T1000 (cell line): Measurements from ENCODE around the gene FFAR3.
"Not testable (repeated sequence)": the region's sequence is repeated elsewhere in the genome, so short reads cannot be mapped to it uniquely, and the experiment has no call there.

Experiments
- DNase-seq: peaks from one replicate; lab custom pipeline; 2025; ENCODE audit warnings: mixed read lengths; lab: John Stamatoyannopoulos, UW

FFAR3 gene

DNA sequence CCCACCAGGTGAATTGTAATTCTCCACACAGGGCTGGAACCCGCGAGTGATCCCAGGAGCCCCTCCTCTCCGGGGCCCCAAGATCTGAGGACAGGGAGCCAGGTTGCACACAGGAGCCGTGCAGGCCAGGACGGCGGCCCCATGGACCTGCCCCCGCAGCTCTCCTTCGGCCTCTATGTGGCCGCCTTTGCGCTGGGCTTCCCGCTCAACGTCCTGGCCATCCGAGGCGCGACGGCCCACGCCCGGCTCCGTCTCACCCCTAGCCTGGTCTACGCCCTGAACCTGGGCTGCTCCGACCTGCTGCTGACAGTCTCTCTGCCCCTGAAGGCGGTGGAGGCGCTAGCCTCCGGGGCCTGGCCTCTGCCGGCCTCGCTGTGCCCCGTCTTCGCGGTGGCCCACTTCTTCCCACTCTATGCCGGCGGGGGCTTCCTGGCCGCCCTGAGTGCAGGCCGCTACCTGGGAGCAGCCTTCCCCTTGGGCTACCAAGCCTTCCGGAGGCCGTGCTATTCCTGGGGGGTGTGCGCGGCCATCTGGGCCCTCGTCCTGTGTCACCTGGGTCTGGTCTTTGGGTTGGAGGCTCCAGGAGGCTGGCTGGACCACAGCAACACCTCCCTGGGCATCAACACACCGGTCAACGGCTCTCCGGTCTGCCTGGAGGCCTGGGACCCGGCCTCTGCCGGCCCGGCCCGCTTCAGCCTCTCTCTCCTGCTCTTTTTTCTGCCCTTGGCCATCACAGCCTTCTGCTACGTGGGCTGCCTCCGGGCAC lies 6.7 kb upstream of the FFAR3 start:
- DNase-seq = no peak

DNA sequence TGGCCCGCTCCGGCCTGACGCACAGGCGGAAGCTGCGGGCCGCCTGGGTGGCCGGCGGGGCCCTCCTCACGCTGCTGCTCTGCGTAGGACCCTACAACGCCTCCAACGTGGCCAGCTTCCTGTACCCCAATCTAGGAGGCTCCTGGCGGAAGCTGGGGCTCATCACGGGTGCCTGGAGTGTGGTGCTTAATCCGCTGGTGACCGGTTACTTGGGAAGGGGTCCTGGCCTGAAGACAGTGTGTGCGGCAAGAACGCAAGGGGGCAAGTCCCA lies 6.1 kb upstream of the FFAR3 start:
- DNase-seq = no peak

DNA sequence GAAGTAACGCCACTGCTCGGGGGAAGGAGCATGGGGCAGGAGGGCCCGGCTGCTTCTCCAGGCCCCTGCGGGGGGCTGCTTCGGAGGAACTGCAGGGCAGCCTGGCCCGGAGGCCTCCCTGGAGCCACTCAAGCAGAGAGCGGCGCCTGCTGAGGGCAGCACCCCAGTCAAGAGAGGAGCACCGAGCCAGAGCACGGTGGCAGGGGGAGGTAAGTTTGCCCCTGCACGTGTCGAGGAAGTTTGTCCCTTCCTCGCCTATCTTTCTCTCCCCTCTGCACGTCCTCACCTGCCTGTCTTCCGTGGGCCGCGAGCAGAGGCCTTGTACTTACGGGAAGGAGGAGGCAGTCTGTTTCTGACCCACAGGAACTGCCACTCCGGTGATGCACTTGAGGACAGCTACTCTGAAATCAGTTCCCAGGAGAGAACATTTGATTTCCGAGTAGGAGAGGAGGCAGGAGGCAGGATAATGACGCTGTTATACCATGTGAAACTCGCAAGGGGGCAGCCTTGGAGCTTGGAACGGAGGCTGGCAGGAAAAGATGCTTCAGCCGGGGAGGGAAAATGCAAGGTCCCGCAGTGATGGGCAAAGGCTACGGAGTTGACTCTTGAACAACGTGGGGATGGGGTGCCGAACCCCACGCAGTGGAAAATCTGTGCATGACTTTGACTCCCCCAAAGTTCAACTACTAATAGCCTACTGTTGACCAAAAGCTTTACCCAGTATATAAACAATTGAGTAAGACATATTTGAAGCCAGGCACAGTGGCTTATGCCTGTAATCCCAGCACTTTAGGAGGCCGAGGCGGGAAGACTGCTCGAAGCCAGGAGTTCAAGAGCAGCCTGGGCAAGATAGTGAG lies 5.6 kb upstream of the FFAR3 start:
- DNase-seq = no peak

DNA sequence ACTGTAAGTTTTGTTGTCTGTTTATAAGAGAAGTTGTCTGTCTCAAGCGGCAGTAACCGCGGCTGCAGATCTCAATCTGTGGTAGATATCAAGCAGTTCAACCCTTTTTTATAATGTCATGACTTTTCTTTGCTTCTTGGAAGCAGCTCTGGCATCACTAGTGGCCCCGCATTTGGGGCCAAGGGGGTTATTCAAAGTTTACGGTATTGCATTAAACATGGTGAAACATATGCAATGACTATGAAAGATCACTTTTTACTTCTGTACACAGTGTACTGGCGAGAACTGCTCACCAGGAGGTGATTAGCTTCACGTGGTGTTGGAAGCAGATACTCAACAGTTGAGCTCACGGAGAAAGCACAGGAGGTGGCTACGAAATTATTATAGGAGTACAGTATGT lies 4.6 kb upstream of the FFAR3 start:
- no peak for DNase-seq

DNA sequence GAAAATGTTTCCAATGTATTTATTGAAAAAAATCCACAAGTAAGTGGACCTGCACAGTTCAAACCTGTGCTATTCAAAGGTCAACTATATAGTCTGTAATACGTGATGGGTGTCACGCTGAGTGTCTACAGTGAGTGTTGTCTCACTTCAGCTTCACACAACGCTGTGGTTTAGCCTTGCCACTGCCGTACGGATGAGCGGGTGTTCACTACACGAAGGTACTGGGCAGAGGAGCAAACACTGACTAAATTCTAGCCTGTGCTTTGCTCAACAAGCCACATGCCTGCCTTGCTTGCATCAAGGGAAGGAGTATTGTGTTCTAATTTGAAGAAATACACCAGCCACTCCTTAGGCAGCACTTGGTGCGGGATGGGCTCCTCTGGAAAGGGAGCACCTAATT lies 3.4 kb upstream of the FFAR3 start:
- DNase-seq = no peak

DNA sequence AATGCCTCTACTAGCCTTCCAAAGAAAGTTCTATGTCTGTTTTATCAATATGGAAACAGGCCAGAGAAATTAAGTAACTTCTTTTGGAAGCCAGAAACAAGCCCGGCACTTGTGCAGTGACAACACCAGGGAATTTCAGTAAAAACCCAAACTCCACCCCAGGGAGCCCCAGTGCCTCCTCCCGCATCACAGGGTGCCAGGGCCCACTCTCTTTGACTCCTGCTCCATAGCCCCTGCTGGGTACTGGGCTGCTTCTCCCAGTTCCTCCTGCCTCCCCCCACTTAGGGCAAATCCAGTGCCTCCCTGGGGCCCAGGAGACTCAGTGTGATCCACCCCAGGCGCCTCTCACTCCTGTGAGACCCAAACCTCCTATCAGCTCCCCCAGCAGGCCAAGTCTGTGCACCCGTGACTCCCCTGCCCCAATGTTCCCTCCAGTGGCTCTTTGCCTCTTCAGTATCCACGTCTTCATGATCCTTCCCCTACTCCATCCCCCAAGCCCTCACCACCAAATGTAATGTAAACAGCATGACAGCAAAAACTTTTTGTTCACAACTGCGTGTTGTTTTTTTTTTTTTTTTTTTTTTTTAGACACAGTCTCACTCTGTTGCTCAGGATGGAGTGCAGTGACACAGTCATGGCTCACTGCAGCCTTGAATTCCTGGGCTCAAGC lies 2.3 kb upstream of the FFAR3 start:
- DNase-seq = no peak

DNA sequence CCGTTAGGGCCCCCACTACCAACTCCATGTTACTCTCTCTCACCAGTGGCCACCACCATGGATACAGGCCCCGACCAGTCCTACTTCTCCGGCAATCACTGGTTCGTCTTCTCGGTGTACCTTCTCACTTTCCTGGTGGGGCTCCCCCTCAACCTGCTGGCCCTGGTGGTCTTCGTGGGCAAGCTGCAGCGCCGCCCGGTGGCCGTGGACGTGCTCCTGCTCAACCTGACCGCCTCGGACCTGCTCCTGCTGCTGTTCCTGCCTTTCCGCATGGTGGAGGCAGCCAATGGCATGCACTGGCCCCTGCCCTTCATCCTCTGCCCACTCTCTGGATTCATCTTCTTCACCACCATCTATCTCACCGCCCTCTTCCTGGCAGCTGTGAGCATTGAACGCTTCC lies 574 bp downstream of the FFAR3 start:
- not testable (repeated sequence) for DNase-seq

DNA sequence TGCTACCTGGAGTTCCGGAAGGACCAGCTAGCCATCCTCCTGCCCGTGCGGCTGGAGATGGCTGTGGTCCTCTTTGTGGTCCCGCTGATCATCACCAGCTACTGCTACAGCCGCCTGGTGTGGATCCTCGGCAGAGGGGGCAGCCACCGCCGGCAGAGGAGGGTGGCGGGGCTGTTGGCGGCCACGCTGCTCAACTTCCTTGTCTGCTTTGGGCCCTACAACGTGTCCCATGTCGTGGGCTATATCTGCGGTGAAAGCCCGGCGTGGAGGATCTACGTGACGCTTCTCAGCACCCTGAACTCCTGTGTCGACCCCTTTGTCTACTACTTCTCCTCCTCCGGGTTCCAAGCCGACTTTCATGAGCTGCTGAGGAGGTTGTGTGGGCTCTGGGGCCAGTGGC lies 1.1 kb downstream of the FFAR3 start:
- DNase-seq = not testable (repeated sequence)

DNA sequence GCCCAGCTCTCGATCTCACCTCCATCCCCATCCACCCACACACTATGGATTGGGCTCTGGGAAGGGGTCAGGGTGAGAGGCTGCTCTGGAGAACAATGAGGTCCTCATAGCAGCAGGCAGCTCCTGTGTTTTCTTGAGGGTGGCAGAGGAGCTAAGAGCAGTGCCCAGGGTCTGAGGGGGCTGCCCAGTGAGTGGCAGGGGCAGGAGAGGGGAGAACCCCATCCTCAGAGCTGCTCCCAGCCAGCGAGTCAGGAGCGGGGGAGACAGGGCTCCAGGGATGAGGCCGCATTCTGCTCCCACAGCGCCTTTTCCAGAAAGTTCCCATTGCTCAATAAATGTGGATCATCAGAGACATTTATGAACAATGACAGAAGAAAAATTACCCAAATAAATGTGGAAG lies 1.8 kb downstream of the FFAR3 start:
- not testable (repeated sequence) for DNase-seq

DNA sequence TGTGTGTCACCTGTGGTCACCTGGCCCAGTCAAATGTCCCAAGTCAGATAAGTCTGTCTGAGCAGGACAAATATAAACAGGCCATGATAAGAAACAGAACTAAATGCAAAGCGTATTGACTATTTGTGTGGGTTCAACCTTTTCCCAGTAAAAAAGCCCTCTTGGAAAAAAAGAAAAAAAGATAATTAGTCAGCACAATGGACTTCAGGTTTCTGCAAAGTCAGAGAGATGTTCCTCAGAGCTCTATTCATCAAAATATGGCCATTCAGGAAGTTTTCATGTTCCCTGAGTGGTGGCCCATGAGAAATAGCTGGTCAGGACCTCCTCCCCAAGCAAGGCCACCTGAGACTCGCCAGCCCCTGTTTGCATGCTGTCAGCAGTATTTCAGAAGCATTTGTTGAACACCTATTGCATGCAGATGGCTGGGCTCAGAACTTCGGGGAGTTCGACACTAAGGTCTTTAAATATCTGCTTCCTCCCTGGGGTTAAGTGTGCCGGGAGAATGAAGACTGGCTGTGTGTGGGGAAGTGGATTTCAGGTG lies 2.7 kb downstream of the FFAR3 start:
- no peak for DNase-seq

DNA sequence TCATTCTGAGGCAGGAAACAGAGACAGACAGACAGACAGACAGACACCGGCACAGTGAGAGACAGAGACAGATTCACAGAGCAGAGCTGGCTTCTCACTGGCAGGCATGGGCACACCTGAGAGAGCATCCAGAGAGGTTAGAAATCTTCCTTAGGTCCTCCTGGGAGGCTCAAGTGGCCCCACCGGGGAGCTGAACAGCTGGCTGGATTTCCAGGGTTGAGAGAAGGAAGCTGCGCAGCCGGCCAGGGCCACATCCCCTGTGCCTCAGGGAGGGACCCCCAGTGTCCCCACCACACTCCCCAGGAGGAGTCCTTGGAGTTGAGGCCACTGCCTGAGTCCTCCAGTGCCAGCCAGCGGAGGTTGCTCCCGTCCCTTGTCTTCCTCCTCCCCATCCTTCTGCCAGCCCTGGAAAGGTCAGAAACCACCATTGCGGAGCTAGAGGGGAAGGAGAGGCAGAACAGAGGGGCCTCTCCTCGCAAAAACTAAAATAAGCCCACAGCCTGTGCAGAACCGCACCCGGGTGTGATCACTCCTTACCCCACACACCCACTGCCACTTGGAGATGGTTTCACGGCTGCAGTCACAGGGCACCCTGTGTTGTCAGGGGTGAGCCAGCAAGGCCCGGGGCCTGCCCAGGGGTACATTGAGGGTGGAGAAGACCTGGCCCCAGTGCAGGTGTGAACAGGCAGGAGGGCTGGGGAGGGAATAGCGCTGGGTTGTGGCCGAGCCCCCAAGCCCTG lies 4.2 kb downstream of the FFAR3 start:
- no peak for DNase-seq

DNA sequence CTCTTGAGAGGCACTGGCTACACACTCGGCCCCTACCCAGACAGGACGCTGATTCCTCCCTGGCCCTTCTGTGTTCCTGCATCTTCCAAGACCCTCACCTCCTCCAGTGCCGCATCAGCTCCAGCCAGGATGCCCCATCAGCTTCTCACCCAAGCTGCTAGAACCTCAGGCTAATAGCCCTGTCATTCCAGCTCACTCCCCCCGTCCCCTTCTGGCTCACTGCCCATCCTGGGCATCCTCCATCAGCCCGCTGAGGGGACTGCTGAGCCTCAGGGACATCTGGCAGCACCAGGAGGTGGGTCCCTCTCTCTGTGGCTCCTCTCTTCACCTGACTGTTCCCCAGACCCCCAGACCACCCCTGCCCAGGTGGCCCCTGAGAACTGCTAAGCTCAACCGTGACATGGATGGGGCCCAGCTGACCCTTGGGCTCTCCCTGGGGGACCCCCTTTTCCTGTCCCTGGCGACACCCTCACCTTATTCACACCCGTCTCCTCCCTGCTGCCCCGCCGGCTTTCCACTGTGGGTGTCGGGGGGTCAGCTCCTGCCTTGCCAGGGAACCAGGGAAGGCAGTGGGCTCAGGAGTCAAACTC lies 4.8 kb downstream of the FFAR3 start:
- DNase-seq = no peak

DNA sequence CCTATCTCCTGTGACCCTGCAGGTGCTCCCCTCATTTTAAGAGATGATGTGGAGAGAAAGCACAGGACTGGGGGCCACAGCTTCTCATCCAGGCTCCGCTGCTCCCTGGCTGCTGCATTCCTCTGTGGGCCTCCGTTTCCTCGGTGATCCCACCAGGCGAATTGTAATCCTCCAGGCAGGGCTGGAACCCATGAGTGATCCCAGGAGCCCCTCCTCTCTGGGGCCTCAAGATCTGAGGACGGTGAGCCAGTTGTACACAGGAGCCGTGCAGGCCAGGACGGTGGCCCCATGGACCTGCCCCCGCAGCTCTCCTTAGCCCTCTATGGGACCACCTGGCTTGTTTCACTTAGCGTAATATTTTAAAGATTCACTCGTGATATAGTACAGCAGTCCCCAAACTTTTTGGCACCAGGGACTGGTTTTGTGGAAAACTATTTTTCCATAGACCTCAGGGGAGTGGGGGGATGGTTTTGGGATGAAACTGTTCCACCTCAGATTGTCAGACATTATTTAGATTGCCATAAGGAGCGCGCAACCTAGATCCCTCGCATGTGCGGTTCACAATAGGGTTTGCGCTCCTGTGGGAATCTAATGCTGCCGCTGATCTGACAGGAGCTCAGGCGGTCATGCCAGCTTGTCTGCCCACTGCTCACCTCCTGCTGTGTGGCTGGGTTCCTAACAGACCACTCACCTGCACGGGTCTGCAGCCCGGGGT lies 5.6 kb downstream of the FFAR3 start:
- DNase-seq = no peak

DNA sequence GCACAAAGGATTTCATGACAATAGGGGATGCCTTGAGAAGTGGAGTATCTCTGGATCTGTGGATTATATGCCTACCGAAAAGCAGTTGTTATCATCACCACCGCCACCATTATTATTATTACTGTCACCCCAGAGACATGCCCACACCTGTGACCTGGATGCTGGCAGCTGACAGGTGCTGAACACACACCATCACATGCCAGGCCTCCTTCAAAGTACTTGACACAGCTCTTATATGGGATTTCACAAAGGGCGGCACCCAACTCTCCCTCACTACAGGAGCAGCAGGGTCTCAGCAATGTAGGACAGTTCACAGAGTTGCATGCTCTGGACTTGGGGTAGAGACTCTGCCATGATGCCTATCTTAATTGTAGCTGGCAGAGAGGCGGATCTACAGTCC lies 7.0 kb downstream of the FFAR3 start:
- no peak for DNase-seq

DNA sequence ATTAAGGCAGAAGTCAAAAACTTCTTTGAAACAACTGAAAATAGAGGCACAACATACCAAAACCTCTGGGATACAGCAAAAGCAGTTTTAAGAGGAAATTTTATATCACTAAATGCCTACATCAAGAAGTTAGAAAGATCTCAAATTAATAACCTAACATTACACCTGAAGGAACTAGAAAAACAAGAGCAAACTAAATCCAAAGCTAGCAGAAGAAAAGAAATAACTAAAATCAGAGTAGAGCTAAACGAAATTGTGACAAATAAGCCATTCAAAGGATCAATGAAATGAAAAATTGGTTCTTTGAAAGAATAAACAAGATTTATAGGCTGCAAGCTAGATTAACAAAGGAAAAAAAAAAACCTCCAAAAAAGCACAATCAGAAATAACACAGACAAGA lies 10.1 kb downstream of the FFAR3 start:
- DNase-seq = no peak

DNA sequence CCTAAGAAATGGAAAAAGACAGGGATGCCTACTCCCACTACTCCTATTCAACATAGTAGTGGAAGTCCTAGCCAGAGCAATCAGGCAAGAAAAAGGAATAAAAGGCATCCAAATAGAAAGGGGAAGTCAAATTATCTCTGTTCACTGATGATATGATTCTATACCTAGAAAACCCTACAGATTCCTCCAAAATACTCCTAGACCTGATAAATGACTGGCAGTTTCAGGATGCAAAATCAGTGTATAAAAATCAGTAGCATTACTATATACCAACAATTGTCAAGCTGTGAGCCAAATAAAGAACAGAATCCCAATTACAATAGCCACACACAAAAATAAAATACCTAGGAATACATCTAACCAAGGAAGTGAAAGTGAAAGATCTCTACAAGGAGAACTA lies 11.3 kb downstream of the FFAR3 start:
- DNase-seq = no peak

DNA sequence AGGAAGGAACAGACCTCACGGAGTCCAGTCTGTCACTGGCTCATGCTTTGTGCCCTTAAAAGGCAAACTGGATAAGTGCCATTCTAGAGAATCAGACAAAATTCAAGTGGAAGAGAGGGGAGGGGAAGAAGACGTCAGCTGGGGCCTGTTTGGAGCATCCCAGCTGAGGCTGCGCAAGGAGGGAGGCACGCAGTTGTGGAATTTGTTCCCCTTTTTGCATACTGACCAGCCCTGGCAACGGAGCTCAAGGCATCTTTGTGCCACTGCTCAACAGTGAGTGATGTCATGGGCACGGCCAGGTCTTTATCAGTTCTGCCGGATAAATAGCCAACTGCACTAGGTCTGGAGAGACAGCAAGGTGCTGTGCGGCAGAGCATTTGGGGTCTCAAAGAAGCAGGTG lies 12.5 kb downstream of the FFAR3 start, which contains the start of gene GPR42:
Gene GPR42 (plus strand): TSS at position 347 of the 400 bp plus-strand sequence. CDS start 292 bp downstream, outside the sequence.
- no peak for DNase-seq

DNA sequence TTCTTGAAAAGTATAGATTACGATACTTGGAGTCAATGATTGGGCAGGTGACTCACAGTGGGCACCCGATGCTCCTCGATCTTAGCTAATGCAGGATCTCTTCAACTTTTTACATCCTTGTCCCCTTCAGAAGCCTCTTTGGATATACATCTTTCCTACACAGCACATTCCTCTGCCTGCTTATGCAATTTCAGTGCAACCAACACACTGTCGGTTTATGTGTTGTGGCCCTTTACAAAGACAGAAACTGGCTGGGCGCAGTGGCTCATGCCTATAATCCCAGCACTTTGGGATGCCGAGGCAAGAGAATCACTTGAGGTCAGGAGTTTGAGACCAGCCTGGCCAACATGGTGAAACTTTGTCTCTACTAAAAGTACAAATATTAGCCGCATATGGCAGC lies 15.2 kb downstream of the FFAR3 start:
- no peak for DNase-seq

DNA sequence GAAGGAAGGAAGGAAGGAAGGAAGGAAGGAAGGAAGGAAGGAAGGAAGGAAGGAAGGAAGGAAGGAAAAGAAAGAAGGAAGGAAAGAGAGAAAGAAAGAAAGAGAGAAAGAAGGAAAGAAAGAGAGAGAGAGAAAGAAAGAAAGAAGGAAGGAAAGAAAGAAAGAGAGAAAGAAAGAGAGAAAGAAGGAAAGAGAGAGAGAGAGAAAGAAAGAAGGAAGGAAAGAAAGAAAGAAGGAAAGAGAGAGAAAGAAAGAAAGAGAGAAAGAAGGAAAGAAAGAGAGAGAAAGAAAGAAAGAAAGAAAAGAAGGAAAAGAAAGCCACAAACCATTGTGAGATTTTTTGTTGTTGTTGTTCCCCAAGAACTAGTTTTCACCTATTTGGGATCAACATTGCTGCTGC lies 15.8 kb downstream of the FFAR3 start:
- not testable (repeated sequence) for DNase-seq

DNA sequence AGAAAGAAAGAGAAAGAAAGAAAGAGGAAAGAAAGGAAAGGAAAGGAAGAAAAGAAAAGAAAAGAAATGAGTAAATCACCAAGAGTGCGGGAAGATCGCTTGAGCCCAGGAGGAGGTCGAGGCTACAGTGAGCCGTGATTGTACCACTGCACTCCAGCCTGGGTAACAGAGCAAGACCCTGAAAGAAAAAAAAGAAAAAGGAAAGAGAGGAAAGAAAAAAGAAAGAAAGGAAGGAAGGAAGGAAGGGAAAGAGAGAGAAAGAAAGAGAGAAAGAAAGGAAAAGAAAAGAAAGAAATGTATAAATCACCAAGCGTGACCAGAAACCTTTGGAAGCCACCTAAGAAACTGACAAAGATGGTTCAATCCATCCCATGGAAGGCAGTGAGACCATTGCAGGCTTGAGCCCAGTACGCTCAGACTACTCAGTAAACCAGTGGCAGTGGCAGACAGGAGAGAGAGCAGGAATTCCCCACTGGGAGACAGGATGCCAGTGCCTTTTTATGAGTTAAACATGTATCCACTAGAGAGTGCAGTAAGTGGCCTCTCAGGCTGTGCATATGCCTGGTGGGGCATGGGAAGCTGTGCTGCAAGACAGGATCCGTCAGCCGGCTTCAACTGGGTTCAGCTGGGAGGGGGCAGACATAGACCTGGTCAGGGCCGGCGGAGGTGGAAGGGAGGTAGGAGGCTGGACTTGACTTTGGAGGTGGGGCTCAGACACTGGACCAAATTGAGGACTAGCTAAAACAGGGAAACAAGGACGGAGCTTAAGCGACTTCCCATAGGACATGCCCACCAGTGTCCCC lies 17.4 kb downstream of the FFAR3 start:
- no peak for DNase-seq
